Measurements from ENCODE around the gene FKBP1A.
A peak's percentile ranks its signal among the peaks of the same experiment; 100 is the strongest.

The FKBP1A gene

GRCh38 chr20:1335961-1336698, 56.7 kb downstream of the FKBP1A start:
- H3K36me3 ChIP-seq (replicated peaks), result peaks cover 14% of the 10 kb centered on the region; the same call in 1 of the 2 replicates
- in situ Hi-C loops (cut with MboI; ENCODE audit: low sequenced_read_pairs), result no loop called here
- H3K27me3 ChIP-seq (ENCODE audit: low read depth), result no peaks in the 10 kb centered on the region
- no peaks in the 10 kb centered on the region for H3K9me3 ChIP-seq
- H3K4me3 ChIP-seq, result no peak overlapping the region
- no peak for DNase-seq (ENCODE audit: low spot score in 2 of 2)
- no peaks in the 10 kb centered on the region for H3K4me1 ChIP-seq

GRCh38 chr20:1334761-1335160, 58.1 kb downstream of the FKBP1A start:
- in situ Hi-C loops (cut with MboI; ENCODE audit: low sequenced_read_pairs), result no loop called here
- no peaks in the 10 kb centered on the region for H3K4me1 ChIP-seq
- no peak for DNase-seq (ENCODE audit: low spot score in 2 of 2)
- H3K4me3 ChIP-seq, result no peak overlapping the region
- H3K36me3 ChIP-seq (replicated peaks), result peaks cover 14% of the 10 kb centered on the region
- H3K27me3 ChIP-seq (ENCODE audit: low read depth), result no peaks in the 10 kb centered on the region
- no peaks in the 10 kb centered on the region for H3K9me3 ChIP-seq

GRCh38 chr20:1334370-1334731, 58.5 kb downstream of the FKBP1A start:
- no peaks in the 10 kb centered on the region for H3K9me3 ChIP-seq
- no peaks in the 10 kb centered on the region for H3K4me1 ChIP-seq
- DNase-seq (ENCODE audit: low spot score in 2 of 2), result no peak
- no peak overlapping the region for H3K4me3 ChIP-seq
- H3K36me3 ChIP-seq (replicated peaks), result peaks cover 14% of the 10 kb centered on the region
- in situ Hi-C loops (cut with MboI; ENCODE audit: low sequenced_read_pairs), result no loop called here
- H3K27me3 ChIP-seq (ENCODE audit: low read depth), result no peaks in the 10 kb centered on the region

DNA sequence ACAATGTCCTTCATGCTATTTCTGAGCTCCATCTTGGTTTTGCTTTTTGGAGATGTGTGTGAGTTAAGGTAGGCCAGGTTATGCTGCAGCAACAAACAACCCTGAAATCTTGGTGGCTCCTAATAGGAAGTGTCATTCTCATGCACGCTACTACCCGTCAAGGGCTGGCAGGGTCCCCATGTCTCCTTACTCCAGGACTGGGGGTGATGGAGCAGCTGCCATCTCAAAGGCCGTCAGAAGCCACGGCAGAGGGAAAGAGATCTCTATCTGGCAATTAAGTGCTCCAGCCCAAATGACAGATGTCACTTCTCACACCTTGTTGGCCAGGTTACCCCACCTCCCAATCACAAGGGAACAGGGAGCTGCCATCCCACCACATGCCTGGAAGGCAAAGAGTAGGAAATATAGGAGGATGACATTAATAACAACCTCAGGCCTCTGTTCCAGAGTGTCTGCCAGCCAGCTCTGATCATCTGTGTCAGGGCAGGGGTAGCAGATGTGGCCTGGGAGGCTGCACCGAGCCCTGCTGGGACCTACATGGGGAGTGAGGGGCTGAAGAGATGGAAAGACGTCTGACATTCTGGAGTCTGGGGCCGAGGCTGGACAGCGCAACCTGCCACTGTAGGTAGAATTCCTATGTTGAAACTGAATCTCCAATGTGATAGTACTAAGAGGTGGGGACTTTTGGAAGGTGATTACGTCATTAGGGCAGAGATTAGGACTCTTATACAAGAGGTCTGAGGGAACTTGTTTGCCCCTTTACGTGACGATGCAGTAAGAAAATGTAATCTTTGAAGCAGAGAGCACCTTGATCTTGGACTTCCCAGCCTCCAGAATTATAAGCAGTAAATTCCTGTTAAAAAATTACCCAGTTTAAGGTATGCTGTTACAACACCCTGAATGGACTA, 59.1 kb downstream of the FKBP1A start:
- peaks cover 14% of the 10 kb centered on the region for H3K36me3 ChIP-seq (replicated peaks)

GRCh38 chr20:1332749-1333300, 60.0 kb downstream of the FKBP1A start:
- H3K4me1 ChIP-seq, result no peaks in the 10 kb centered on the region; the same call in 1 of the 2 replicates
- H3K36me3 ChIP-seq (replicated peaks), result peaks cover 14% of the 10 kb centered on the region
- no peaks in the 10 kb centered on the region for H3K9me3 ChIP-seq
- H3K27me3 ChIP-seq (ENCODE audit: low read depth), result no peaks in the 10 kb centered on the region
- H3K4me3 ChIP-seq, result no peak overlapping the region
- DNase-seq (ENCODE audit: low spot score in 2 of 2), result no peak
- in situ Hi-C loops (cut with MboI; ENCODE audit: low sequenced_read_pairs), result no loop called here

More for the DNA sequence above, 59.1 kb downstream of the FKBP1A start:
- in situ Hi-C loops (cut with MboI; ENCODE audit: low sequenced_read_pairs), result no loop called here
- no peaks in the 10 kb centered on the region for H3K4me1 ChIP-seq
- H3K4me3 ChIP-seq, result no peak overlapping the region
- DNase-seq (ENCODE audit: low spot score in 2 of 2), result no peak
- no peaks in the 10 kb centered on the region for H3K27me3 ChIP-seq (ENCODE audit: low read depth)
- no peaks in the 10 kb centered on the region for H3K9me3 ChIP-seq

DNA sequence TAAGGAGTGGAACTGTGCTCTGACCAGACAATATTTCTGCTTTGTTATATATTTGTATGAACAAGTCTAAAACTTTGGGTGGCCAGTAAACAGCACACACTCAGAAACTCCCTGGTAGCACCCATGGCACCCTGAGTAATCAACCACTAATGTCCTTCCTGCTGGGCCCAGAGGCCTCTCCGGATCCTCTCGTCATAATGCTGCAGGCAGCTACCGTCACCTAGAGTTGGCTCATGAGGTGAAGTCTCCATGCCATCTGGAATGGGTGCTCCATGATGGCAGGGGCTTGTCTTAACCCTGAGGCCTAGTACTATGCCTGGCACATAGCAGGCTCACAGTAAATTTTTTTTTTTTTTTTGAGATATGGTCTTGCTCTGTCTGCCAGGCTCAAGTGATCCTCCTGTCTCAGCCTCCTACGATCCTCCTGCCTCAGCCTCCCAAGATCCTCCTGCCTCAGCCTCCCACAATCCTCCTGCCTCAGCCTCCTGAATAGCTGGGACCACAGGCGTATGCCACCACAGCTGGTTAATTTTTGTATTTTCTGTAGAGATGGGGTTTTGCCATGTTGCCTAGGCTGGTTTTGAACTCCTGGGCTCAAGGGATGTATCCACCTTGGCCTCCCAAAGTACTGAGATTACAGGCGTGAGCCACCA, 60.9 kb downstream of the FKBP1A start:
- peaks cover 14% of the 10 kb centered on the region for H3K36me3 ChIP-seq (replicated peaks)
- no peak for DNase-seq (ENCODE audit: low spot score in 2 of 2)
- H3K27me3 ChIP-seq (ENCODE audit: low read depth), result no peaks in the 10 kb centered on the region
- in situ Hi-C loops (cut with MboI; ENCODE audit: low sequenced_read_pairs), result no loop called here
- no peaks in the 10 kb centered on the region for H3K9me3 ChIP-seq
- no peak overlapping the region for H3K4me3 ChIP-seq
- peaks cover 6% of the 10 kb centered on the region; the same call in 1 of the 2 replicates for H3K4me1 ChIP-seq

DNA sequence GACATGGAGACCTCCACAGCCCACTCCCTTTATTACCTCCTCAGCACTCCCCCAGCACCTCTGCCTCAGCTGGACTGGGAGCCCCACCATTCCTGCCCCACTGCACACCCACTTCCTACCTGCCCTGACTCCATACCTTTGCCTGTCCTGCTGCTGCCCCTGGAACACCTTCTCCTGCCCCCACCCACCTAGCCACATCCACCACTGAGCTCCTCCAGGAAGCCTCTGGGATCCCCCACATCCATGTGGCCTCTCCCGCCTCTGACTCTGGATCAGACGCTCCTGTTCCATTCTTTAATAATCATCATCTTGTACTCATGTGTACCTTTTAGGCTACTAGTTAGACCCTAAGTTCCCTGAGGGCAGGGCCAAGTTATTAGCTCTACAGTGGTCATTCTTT, 61.8 kb downstream of the FKBP1A start:
- Histone ChIP-seq H3K4me3 (no peak overlapping the region), H3K9me3 (no peaks in the 10 kb centered on the region), H3K27me3 (ENCODE audit: low read depth) (no peaks in the 10 kb centered on the region), H3K4me1 (peaks cover 9% of the 10 kb centered on the region), H3K36me3 (replicated peaks) (peaks cover 14% of the 10 kb centered on the region)
- in situ Hi-C loops (cut with MboI; ENCODE audit: low sequenced_read_pairs), result no loop called here
- peak in 1 of 2 experiments; percentile 4 for DNase-seq (ENCODE audit: low spot score in 2 of 2)

DNA sequence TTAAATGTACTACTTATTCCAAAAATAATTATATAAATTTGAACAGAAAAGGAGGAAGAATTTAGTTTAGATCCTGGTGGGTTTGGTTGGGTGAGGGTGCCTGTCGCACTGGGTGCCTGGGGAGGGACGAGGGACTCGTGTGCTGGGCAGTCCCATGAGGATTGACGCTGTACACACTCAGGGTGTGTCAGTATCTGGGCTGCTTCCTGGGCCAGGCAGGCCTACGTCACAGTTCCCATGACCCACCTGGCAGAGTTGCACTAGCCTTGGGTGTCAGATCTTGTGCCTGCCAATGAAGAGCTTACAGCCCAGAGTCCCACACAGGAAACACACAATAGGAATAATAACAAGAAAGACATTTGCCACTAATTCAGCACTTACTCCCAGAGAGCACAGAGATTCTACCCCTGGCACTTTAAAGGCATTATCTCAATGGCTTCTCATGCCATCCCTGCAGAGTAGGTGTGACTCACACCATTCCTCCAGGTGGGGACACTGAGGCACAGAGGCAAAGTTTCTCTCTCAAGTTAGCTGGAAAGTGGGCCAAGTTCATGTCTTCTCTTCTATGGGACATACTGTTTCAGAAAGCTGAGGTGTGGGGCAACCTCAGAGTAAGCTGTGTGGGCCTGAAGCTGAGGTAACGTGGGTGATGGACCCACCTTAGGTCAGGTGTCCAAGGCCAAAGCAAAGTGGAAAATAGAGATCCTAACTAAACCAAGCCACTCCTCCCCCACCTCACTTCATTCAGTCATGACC, 62.6 kb downstream of the FKBP1A start:
- Histone ChIP-seq H3K4me1 (peaks cover 11% of the 10 kb centered on the region), H3K27me3 (ENCODE audit: low read depth) (no peaks in the 10 kb centered on the region), H3K4me3 (no peak overlapping the region), H3K36me3 (replicated peaks) (peaks cover 17% of the 10 kb centered on the region), H3K9me3 (no peaks in the 10 kb centered on the region)
- in situ Hi-C loops (cut with MboI; ENCODE audit: low sequenced_read_pairs), result no loop called here
- no peak for DNase-seq (ENCODE audit: low spot score in 2 of 2)

- no peak within 1 kb of the TSS for H3K4me3 ChIP-seq
- peak in 1 of 2 experiments; percentile 4 for DNase-seq (ENCODE audit: low spot score in 2 of 2)
- no peaks in the 10 kb centered on the region for H3K9me3 ChIP-seq
- in situ Hi-C loops (cut with MboI; ENCODE audit: low sequenced_read_pairs), result no loop called here
- H3K27me3 ChIP-seq (ENCODE audit: low read depth), result no peaks in the 10 kb centered on the region
- peaks cover 18% of the 10 kb centered on the region for H3K4me1 ChIP-seq
- peaks cover 17% of the 10 kb centered on the region for H3K36me3 ChIP-seq (replicated peaks)
Measured at GRCh38 chr20:1328680-1329330, 64.0 kb downstream of the FKBP1A start, which contains the start of gene SDCBP2. TSS of gene SDCBP2 (minus strand) at chr20:1329139. CDS start at chr20:1320416, 8,723 bp downstream.

DNA sequence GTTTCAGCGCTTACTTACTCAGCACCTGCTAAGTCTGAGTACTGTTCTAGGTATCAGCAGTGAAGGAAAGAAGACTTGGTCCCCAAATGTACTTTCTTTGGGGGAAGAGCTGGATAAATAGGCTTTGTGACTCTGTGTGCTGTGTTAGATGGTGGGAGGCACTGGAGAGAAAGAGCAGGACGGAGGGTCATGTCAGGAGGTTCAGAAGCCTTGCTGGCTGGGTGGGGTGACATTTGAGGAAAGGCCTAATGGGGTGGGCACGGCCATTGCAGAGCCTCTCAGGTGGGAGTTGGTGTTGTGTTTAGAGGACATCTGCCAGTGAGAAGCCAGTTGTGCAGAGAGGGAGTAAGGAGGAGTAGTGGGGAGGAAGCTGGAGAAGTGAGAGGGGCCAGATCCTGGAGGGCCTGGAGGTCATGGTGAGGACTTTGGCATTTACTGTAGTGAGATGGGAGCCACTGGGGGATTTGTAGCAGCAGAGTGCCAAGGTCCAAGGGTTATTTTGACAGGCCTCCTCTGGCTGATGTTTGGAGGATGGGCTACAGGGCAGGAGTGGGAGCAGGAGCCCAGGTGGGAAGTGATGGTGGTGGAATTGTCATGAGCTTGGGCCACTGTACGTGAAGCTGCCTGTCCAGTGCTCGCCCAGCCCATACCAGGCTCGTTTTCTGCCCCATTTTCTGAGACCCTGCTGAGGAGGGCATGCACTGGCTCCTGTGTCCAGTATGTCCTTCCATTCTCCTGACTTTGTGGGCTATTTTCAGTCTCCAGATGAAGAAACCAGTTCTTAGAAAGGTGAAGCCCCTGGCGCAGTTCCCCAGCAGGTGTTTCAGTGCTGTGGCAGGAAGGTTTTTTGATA, 64.8 kb downstream of the FKBP1A start:
- Histone ChIP-seq H3K27me3 (ENCODE audit: low read depth) (no peaks in the 10 kb centered on the region), H3K4me3 (no peak overlapping the region), H3K36me3 (replicated peaks) (peaks cover 11% of the 10 kb centered on the region), H3K4me1 (peaks cover 18% of the 10 kb centered on the region), H3K9me3 (no peaks in the 10 kb centered on the region)
- in situ Hi-C loops (cut with MboI; ENCODE audit: low sequenced_read_pairs), result no loop called here
- DNase-seq (ENCODE audit: low spot score in 2 of 2), result peak in 1 of 2 experiments; percentile 6

- peak in 1 of 2 experiments; percentile 6 for DNase-seq (ENCODE audit: low spot score in 2 of 2)
- peaks cover 4% of the 10 kb centered on the region for H3K36me3 ChIP-seq (replicated peaks)
- no peaks in the 10 kb centered on the region for H3K27me3 ChIP-seq (ENCODE audit: low read depth)
- H3K4me3 ChIP-seq, result no peak overlapping the region
- no peaks in the 10 kb centered on the region for H3K9me3 ChIP-seq
- peaks cover 18% of the 10 kb centered on the region for H3K4me1 ChIP-seq
- in situ Hi-C loops (cut with MboI; ENCODE audit: low sequenced_read_pairs), result no loop called here
Measured at GRCh38 chr20:1327241-1327653, 65.6 kb downstream of the FKBP1A start.
